Mammary epithelial cell (primary cell): Measurements from ENCODE around the gene NXN.

Experiments used
- CTCF ChIP-seq, 2 donors: IDR thresholded peaks in 1 of 2; conservative IDR thresholded peaks in 1 of 2; 2 replicates each; pipeline ENCODE4 v1.5.1; 2011 to 2012; ENCODE audit warnings: inconsistent platforms in 2 of 2, low read length in 2 of 2, mild to moderate bottlenecking in 2 of 2, control low read depth in 1 of 2, low read depth in 1 of 2; ENCODE audit not compliant: insufficient read depth in 1 of 2; ENCODE audit errors: extremely low read depth in 1 of 2
- EZH2 ChIP-seq: IDR thresholded peaks from 2 replicates; pipeline ENCODE4 v1.6.1; 2012; ENCODE audit warnings: low read length, inconsistent platforms, borderline replicate concordance

GRCh38 chr17:838486-838885, 141.1 kb downstream of the NXN start:
- TF ChIP-seq CTCF (conservative IDR thresholded peaks at IDR 0.05 in 1 of 2, IDR thresholded peaks at IDR 0.05 in 1 of 2; ENCODE audit: extremely low read depth in 1 of 2, insufficient read depth in 1 of 2, low read depth in 1 of 2, low read length in 2 of 2), result no peak
- no peak for TF ChIP-seq EZH2
